Measurements from ENCODE around the gene LRRFIP1.

LRRFIP1 gene

DNA sequence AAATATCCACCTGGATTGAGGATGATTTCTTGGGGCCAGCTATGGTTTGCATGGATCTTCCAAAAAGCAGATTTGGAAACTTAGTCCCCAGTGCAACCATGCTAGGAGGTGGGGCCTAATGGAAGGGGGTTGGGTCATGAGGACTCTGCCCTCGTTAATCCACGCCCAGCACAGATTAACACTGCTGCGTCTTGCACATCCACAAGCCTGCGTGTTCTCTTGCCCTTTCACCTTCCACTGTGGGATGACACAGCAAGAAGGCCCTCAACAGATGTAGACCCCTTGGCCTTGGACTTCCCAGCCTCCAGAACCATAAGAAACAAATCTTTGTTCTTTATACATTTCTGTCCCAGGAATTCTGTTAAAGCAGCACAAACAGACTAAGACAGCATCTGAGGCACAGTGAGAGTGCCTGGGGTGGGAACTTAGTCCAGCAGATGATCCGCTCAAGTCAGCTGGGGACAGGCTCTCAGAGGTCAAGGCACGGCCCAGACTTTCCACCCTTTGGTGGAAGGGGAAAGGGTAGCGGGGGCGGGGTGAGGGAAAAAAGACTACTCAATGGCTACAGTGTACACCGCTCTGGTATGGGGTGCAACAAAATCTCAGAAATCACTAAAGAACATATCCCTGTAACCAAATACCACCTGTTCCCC lies 39.2 kb upstream of the LRRFIP1 start:
- no peaks in the 10 kb centered on the region for H4K20me1 ChIP-seq (ENCODE audit: insufficient read depth, low read length)
- H3K9ac ChIP-seq (ENCODE audit: low read length) = no peak overlapping the region
- peaks cover 7% of the 10 kb centered on the region; the same call in 1 of the 2 replicates for H3K27me3 ChIP-seq (ENCODE audit: low read depth, low read length)
- H3K79me2 ChIP-seq (ENCODE audit: low read length) = no peaks in the 10 kb centered on the region
- no peak overlapping the region for H3K27ac ChIP-seq (ENCODE audit: low read length)
- H3K4me1 ChIP-seq (ENCODE audit: low read length) = no peaks in the 10 kb centered on the region
- no peak overlapping the region for H3K4me2 ChIP-seq (ENCODE audit: low read length)
- H3K9me3 ChIP-seq (ENCODE audit: insufficient read depth, low read length) = no peaks in the 10 kb centered on the region
- TF ChIP-seq EZH2phosphoT487 (IDR thresholded peaks at IDR 0.05; ENCODE audit: low read depth) = no peak
- TF ChIP-seq, protein P1, sequence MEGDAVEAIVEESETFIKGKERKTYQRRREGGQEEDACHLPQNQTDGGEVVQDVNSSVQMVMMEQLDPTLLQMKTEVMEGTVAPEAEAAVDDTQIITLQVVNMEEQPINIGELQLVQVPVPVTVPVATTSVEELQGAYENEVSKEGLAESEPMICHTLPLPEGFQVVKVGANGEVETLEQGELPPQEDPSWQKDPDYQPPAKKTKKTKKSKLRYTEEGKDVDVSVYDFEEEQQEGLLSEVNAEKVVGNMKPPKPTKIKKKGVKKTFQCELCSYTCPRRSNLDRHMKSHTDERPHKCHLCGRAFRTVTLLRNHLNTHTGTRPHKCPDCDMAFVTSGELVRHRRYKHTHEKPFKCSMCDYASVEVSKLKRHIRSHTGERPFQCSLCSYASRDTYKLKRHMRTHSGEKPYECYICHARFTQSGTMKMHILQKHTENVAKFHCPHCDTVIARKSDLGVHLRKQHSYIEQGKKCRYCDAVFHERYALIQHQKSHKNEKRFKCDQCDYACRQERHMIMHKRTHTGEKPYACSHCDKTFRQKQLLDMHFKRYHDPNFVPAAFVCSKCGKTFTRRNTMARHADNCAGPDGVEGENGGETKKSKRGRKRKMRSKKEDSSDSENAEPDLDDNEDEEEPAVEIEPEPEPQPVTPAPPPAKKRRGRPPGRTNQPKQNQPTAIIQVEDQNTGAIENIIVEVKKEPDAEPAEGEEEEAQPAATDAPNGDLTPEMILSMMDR (IDR thresholded peaks at IDR 0.05; ENCODE audit: low read depth, low read length) = no peak
- no peaks in the 10 kb centered on the region for H3K36me3 ChIP-seq (replicated peaks; ENCODE audit: low read depth, low read length)
- no peak overlapping the region for H3K4me3 ChIP-seq (ENCODE audit: low read length)
- H2AFZ ChIP-seq (ENCODE audit: low read depth, low read length) = no peak overlapping the region

GRCh38 chr2:237590272-237591140 lies 36.9 kb upstream of the LRRFIP1 start, which contains the start of gene RAB17:
RAB17 (minus strand) TSS chr2:237590734; CDS start chr2:237586154, 4,580 bp downstream.
- Histone ChIP-seq H3K27ac (ENCODE audit: low read length) (no peak within 1 kb of the TSS), H3K4me3 (ENCODE audit: low read length) (no peak within 1 kb of the TSS), H4K20me1 (ENCODE audit: insufficient read depth, low read length) (no peaks in the 10 kb centered on the region)

DNA sequence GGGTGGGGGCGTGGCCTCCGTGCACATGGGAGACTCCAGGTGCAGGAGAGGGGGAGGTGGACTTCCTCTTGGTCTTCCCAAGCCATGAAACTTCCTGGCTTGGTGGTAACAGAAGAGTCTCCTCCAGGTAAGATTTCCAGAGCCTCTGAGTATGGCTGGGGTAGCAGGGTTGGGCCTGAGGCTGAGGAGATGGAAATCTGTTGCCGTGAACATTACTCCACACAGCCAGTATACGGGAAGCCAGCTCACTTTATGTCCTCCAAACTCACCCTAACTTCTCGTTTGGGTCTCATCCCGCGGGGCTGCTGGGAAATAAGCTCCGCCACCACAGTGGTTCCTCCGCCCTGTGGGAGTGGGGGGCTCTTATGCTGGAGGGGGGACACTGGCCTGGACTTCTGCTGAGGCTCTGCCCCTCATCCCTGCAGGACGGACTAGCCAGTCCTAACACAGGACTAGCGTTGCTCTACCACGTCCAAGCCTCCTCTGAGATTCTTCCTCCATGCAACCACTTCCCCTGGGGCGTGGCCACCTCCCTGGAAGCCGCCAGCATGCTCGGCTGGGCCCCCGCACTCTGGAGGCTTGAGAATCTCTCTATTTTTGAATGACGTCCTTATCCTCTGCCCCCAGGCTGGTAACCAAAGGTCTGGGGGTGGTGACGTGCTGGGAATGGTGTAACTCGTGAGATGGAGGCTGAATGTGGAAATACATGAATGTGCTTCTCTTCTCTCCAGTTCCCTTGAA lies 36.1 kb upstream of the LRRFIP1 start:
- Histone ChIP-seq H3K79me2 (ENCODE audit: low read length) (no peaks in the 10 kb centered on the region), H3K27ac (ENCODE audit: low read length) (no peak overlapping the region), H3K27me3 (ENCODE audit: low read depth, low read length) (peaks cover 7% of the 10 kb centered on the region; the same call in 1 of the 2 replicates), H3K4me2 (ENCODE audit: low read length) (no peak overlapping the region), H3K4me3 (ENCODE audit: low read length) (no peak overlapping the region), H2AFZ (ENCODE audit: low read depth, low read length) (no peak overlapping the region), H4K20me1 (ENCODE audit: insufficient read depth, low read length) (no peaks in the 10 kb centered on the region), H3K9ac (ENCODE audit: low read length) (no peak overlapping the region), H3K4me1 (ENCODE audit: low read length) (no peaks in the 10 kb centered on the region), H3K36me3 (replicated peaks; ENCODE audit: low read depth, low read length) (no peaks in the 10 kb centered on the region), H3K9me3 (ENCODE audit: insufficient read depth, low read length) (no peaks in the 10 kb centered on the region)
- no peak for TF ChIP-seq EZH2phosphoT487 (IDR thresholded peaks at IDR 0.05; ENCODE audit: low read depth)
- TF ChIP-seq, protein P1 (IDR thresholded peaks at IDR 0.05; ENCODE audit: low read depth, low read length) = no peak

More at GRCh38 chr2:237590272-237591140, 36.9 kb upstream of the LRRFIP1 start, which contains the start of gene RAB17:
- H2AFZ ChIP-seq (ENCODE audit: low read depth, low read length) = no peak within 1 kb of the TSS
- no peaks in the 10 kb centered on the region for H3K9me3 ChIP-seq (ENCODE audit: insufficient read depth, low read length)
- no peak within 1 kb of the TSS for H3K9ac ChIP-seq (ENCODE audit: low read length)
- H3K79me2 ChIP-seq (ENCODE audit: low read length) = no peaks in the 10 kb centered on the region
- H3K4me2 ChIP-seq (ENCODE audit: low read length) = no peak within 1 kb of the TSS
- H3K27me3 ChIP-seq (ENCODE audit: low read depth, low read length) = peaks cover 7% of the 10 kb centered on the region; the same call in 1 of the 2 replicates
- no peaks in the 10 kb centered on the region for H3K36me3 ChIP-seq (replicated peaks; ENCODE audit: low read depth, low read length)
- H3K4me1 ChIP-seq (ENCODE audit: low read length) = no peaks in the 10 kb centered on the region
- no peak for TF ChIP-seq EZH2phosphoT487 (IDR thresholded peaks at IDR 0.05; ENCODE audit: low read depth)
- TF ChIP-seq, protein P1 (IDR thresholded peaks at IDR 0.05; ENCODE audit: low read depth, low read length) = no peak
